SKM-1 (cell line): Measurements from ENCODE around the gene SBK2.
"Not testable (repeated sequence)": the region's sequence is repeated elsewhere in the genome, so short reads cannot be mapped to it uniquely, and the experiment has no call there.

Experiments
- DNase-seq: peaks from one replicate; lab custom pipeline; 2025; ENCODE audit not compliant: unreplicated experiment; lab: John Stamatoyannopoulos, UW

The SBK2 gene

GRCh38 chr19:55503502-55504251 is 33.3 kb downstream of the SBK2 start:
- peak; percentile 31 for DNase-seq

- DNase-seq = no peak
Observed at GRCh38 chr19:55503157-55503501, 33.8 kb downstream of the SBK2 start.

GRCh38 chr19:55502197-55502952 is 34.6 kb downstream of the SBK2 start:
- DNase-seq = no peak

GRCh38 chr19:55500368-55500952 is 36.5 kb downstream of the SBK2 start:
- no peak for DNase-seq

- DNase-seq = no peak
Observed at GRCh38 chr19:55498246-55498840, 38.6 kb downstream of the SBK2 start.

GRCh38 chr19:55497763-55498162 is 39.2 kb downstream of the SBK2 start:
- DNase-seq = no peak

GRCh38 chr19:55496820-55497219 is 40.1 kb downstream of the SBK2 start:
- not testable (repeated sequence) for DNase-seq

GRCh38 chr19:55495646-55496349 is 41.1 kb downstream of the SBK2 start:
- no peak for DNase-seq

GRCh38 chr19:55494172-55494761 is 42.7 kb downstream of the SBK2 start:
- no peak for DNase-seq

GRCh38 chr19:55493645-55494171 is 43.2 kb downstream of the SBK2 start:
- no peak for DNase-seq

- DNase-seq = no peak
Observed at GRCh38 chr19:55493052-55493644, 43.8 kb downstream of the SBK2 start.

GRCh38 chr19:55492362-55492944 is 44.5 kb downstream of the SBK2 start:
- no peak for DNase-seq

GRCh38 chr19:55491546-55492360 is 45.2 kb downstream of the SBK2 start:
- no peak for DNase-seq

GRCh38 chr19:55490478-55491432 is 46.2 kb downstream of the SBK2 start:
- no peak for DNase-seq

GRCh38 chr19:55489711-55490477 is 47.0 kb downstream of the SBK2 start:
- DNase-seq = no peak

- no peak for DNase-seq
Observed at GRCh38 chr19:55488986-55489710, 47.8 kb downstream of the SBK2 start.
